ENCODE results near the gene STX2.
"Not testable (repeated sequence)": the region's sequence is repeated elsewhere in the genome, so short reads cannot be mapped to it uniquely, and the experiment has no call there.

Gene STX2

GRCh38 chr12:130838951-130839769, at the start of gene STX2:
TSS of gene STX2 (minus strand) at chr12:130839250. CDS start at chr12:130839099, 151 bp downstream.
- in situ Hi-C loops (cut with HindIII; ENCODE audit: low sequenced_read_pairs): no loop called here
- H3K4me3 ChIP-seq (ENCODE audit: low read depth, low read length): peak within 1 kb of the TSS; percentile 83
- peak; percentile 14 for TF ChIP-seq CTCF (IDR thresholded peaks at IDR 0.05; ENCODE audit: low read depth, low read length, missing control alignments)
- peak; percentile 24 for DNase-seq (ENCODE audit: low read depth)

- H3K4me3 ChIP-seq (ENCODE audit: low read depth, low read length); DNase-seq (ENCODE audit: low read depth); in situ Hi-C loops (cut with HindIII; ENCODE audit: low sequenced_read_pairs): not testable (repeated sequence)
Measured at GRCh38 chr12:130887190-130887589, 48.1 kb upstream of the STX2 start.

GRCh38 chr12:130881548-130881947, 42.5 kb upstream of the STX2 start:
- no peak for TF ChIP-seq CTCF (IDR thresholded peaks at IDR 0.05; ENCODE audit: low read depth, low read length, missing control alignments)
- DNase-seq (ENCODE audit: low read depth): no peak
- in situ Hi-C loops (cut with HindIII; ENCODE audit: low sequenced_read_pairs): no loop called here
- H3K4me3 ChIP-seq (ENCODE audit: low read depth, low read length): no peak overlapping the region

- no peak for TF ChIP-seq CTCF (IDR thresholded peaks at IDR 0.05; ENCODE audit: low read depth, low read length, missing control alignments)
- H3K4me3 ChIP-seq (ENCODE audit: low read depth, low read length): no peak overlapping the region
- DNase-seq (ENCODE audit: low read depth): no peak
- in situ Hi-C loops (cut with HindIII; ENCODE audit: low sequenced_read_pairs): no loop called here
Measured at GRCh38 chr12:130881046-130881445, 42.0 kb upstream of the STX2 start.

- peak overlapping the region; percentile 12 for H3K4me3 ChIP-seq (ENCODE audit: low read depth, low read length)
- TF ChIP-seq CTCF (IDR thresholded peaks at IDR 0.05; ENCODE audit: low read depth, low read length, missing control alignments): no peak
- in situ Hi-C loops (cut with HindIII; ENCODE audit: low sequenced_read_pairs): no loop called here
- DNase-seq (ENCODE audit: low read depth): no peak
Measured at GRCh38 chr12:130880411-130880885, 41.4 kb upstream of the STX2 start.

- no peak for TF ChIP-seq CTCF (IDR thresholded peaks at IDR 0.05; ENCODE audit: low read depth, low read length, missing control alignments)
- no peak overlapping the region for H3K4me3 ChIP-seq (ENCODE audit: low read depth, low read length)
- no peak for DNase-seq (ENCODE audit: low read depth)
- in situ Hi-C loops (cut with HindIII; ENCODE audit: low sequenced_read_pairs): no loop called here
Measured at GRCh38 chr12:130879781-130880389, 40.8 kb upstream of the STX2 start.

- no peak for TF ChIP-seq CTCF (IDR thresholded peaks at IDR 0.05; ENCODE audit: low read depth, low read length, missing control alignments)
- H3K4me3 ChIP-seq (ENCODE audit: low read depth, low read length): no peak overlapping the region
- no peak for DNase-seq (ENCODE audit: low read depth)
- in situ Hi-C loops (cut with HindIII; ENCODE audit: low sequenced_read_pairs): no loop called here
Measured at GRCh38 chr12:130879212-130879686, 40.2 kb upstream of the STX2 start.
